ENCODE data around the gene PCSK2. TPM values are rescaled to one million over a fixed set of nuclear protein-coding genes. Genes with fewer than 3 reads are reported as not detected.

The PCSK2 gene
- total RNA-seq, 1 donor from 2014 or later = 28.7 TPM

DNA sequence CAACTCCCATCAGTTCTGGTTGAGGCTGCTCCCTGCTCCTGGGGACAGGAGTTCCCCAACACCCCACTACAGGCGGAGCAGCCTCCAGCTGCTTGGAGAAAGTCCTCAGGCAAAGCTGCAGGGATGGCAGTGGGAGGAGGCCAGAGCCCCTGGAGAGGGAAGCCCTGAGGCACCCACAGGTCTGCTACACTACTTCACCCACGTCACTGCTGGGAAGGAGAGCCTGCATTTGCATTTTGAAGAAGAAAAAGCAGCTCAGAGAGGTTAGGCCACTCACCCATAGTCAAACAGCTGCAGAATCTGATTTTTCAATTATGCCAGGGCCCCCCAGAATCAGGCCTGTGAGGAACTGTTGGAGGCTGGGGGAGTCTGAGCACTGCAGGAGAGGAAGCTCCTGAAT is 287.1 kb downstream of the PCSK2 start:
- Mint-ChIP-seq H3K4me1 (ENCODE audit: low read depth, unreplicated experiment) (no peaks in the 10 kb centered on the region), H3K4me3 (ENCODE audit: unreplicated experiment) (no peak overlapping the region), H3K9me3 (ENCODE audit: unreplicated experiment) (no peaks in the 10 kb centered on the region), H3K27me3 (ENCODE audit: unreplicated experiment) (no peaks in the 10 kb centered on the region), H3K36me3 (ENCODE audit: unreplicated experiment) (peaks cover 7% of the 10 kb centered on the region), H3K27ac (ENCODE audit: unreplicated experiment) (no peak overlapping the region)
- TF ChIP-seq, protein P1, sequence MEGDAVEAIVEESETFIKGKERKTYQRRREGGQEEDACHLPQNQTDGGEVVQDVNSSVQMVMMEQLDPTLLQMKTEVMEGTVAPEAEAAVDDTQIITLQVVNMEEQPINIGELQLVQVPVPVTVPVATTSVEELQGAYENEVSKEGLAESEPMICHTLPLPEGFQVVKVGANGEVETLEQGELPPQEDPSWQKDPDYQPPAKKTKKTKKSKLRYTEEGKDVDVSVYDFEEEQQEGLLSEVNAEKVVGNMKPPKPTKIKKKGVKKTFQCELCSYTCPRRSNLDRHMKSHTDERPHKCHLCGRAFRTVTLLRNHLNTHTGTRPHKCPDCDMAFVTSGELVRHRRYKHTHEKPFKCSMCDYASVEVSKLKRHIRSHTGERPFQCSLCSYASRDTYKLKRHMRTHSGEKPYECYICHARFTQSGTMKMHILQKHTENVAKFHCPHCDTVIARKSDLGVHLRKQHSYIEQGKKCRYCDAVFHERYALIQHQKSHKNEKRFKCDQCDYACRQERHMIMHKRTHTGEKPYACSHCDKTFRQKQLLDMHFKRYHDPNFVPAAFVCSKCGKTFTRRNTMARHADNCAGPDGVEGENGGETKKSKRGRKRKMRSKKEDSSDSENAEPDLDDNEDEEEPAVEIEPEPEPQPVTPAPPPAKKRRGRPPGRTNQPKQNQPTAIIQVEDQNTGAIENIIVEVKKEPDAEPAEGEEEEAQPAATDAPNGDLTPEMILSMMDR (IDR thresholded peaks at IDR 0.05; ENCODE audit: partially characterized antibody, unreplicated experiment) = no peak
- no peak for DNase-seq

DNA sequence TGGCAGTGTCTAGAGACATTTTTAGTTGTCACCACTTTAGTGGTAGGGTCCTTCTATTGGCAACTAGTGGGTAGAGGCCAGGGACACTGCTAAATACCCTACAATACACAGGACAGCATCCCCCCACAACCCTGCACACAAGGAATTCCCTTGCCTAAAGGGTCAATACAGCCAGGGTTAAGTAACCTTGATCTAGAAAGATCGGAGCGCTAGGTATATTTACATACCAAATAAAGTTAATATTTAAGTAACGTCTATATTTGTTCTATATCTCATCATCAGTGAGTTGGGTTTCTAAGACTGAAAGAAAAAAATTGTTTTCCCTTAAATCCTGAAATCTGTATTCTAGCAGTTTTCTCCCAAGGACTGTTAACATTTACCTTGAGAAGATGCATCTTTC is 288.2 kb downstream of the PCSK2 start:
- H3K4me1 Mint-ChIP-seq (ENCODE audit: low read depth, unreplicated experiment) = no peaks in the 10 kb centered on the region
- H3K36me3 Mint-ChIP-seq (ENCODE audit: unreplicated experiment) = peaks cover 7% of the 10 kb centered on the region
- DNase-seq = no peak
- H3K27me3 Mint-ChIP-seq (ENCODE audit: unreplicated experiment) = no peaks in the 10 kb centered on the region
- TF ChIP-seq, protein P1 (IDR thresholded peaks at IDR 0.05; ENCODE audit: partially characterized antibody, unreplicated experiment) = no peak
- H3K4me3 Mint-ChIP-seq (ENCODE audit: unreplicated experiment) = no peak overlapping the region
- no peak overlapping the region for H3K27ac Mint-ChIP-seq (ENCODE audit: unreplicated experiment)
- no peaks in the 10 kb centered on the region for H3K9me3 Mint-ChIP-seq (ENCODE audit: unreplicated experiment)

DNA sequence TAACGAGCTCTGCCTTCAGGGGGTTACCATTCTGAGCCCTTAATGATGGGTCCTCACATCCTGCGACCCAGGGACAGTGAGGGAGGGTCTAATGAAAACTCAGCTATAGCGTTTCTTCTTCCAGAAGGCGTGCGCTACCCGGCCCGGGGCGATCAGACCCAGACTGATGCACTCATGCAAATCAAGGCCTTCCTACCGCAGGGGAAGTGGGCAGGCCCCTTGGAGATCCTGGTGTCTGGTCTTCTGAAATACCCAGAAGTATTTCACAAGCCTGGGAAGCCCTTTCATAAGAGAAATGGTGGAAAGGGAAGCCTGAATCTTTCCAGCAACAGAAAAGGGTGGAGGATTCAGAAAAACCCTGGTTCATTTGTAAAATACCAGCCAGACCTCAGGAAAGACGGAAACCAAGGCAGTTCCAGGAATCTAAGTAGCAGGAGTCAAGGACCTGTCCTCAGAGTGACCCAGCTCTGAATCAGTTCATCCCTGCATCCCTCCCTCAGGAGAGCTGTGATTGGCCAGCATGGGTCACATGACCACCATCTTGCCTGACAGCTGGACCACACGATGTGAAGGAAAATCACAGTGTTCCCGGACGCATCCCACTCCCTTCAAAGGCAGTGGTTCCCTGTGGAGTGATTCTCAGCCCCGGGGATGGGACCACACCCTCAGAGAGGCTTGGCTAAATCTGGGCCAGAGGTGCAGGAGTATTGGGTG is 291.7 kb downstream of the PCSK2 start:
- H3K9me3 Mint-ChIP-seq (ENCODE audit: unreplicated experiment) = peaks cover 3% of the 10 kb centered on the region
- H3K27me3 Mint-ChIP-seq (ENCODE audit: unreplicated experiment) = peaks cover 3% of the 10 kb centered on the region
- TF ChIP-seq, protein P1 (IDR thresholded peaks at IDR 0.05; ENCODE audit: partially characterized antibody, unreplicated experiment) = no peak
- no peak overlapping the region for H3K4me3 Mint-ChIP-seq (ENCODE audit: unreplicated experiment)
- H3K36me3 Mint-ChIP-seq (ENCODE audit: unreplicated experiment) = peaks cover 2% of the 10 kb centered on the region
- DNase-seq = peak; percentile 66
- H3K27ac Mint-ChIP-seq (ENCODE audit: unreplicated experiment) = no peak overlapping the region
- H3K4me1 Mint-ChIP-seq (ENCODE audit: low read depth, unreplicated experiment) = no peaks in the 10 kb centered on the region

DNA sequence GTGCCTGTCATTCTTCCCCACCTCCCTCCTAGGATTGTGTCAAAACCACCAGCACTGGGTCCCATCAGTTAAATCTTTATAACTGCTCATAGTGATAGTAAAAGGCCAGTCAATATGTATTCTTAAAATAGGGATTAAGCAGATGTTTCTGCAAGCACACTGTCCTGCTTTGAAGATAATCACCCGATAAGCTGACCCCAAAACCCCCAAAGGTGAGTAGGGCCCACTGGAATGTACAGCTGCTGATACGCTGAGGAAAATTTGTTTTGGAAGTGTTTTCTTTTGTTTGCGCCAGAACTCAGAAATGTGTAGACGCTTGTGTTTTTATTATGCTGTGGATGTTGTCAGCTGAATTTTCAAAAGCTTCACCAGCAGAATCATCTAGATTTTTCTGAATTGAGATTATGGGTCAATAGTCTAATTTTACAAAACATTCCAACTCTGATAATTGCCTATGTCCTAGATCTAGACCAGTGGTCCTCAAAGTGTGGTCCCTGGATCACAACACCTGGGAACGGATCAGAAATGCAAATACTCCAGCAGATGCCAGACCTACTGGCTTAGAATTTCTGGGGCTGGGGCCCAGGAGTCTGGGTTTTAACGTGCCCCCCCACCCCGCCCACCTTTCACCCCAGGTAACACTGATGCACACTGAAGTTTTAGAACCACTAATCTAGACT is 292.9 kb downstream of the PCSK2 start:
- H3K4me3 Mint-ChIP-seq (ENCODE audit: unreplicated experiment) = no peak overlapping the region
- peaks cover 3% of the 10 kb centered on the region for H3K9me3 Mint-ChIP-seq (ENCODE audit: unreplicated experiment)
- H3K36me3 Mint-ChIP-seq (ENCODE audit: unreplicated experiment) = no peaks in the 10 kb centered on the region
- no peak overlapping the region for H3K27ac Mint-ChIP-seq (ENCODE audit: unreplicated experiment)
- H3K27me3 Mint-ChIP-seq (ENCODE audit: unreplicated experiment) = peaks cover 3% of the 10 kb centered on the region
- DNase-seq = no peak
- H3K4me1 Mint-ChIP-seq (ENCODE audit: low read depth, unreplicated experiment) = no peaks in the 10 kb centered on the region
- TF ChIP-seq, protein P1 (IDR thresholded peaks at IDR 0.05; ENCODE audit: partially characterized antibody, unreplicated experiment) = no peak

DNA sequence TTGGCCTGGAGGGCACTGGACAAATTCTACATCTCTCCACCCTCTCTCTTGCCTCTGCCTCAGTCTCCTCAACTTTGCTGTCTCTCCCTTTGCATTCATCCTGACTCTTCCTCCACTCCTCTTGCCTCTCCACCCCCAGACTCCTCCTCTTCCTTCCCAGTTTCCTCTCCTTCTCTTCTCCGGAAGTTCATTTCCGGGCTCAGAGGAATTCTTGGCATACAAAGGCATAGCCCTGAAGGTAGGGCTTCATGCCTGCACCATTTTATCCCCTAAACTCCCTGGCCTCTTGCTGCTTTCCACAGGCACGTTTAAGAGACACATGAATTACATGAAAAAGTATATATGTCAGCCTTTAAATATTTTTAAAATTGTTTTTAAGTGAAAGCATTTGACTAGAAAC is 293.7 kb downstream of the PCSK2 start:
- H3K36me3 Mint-ChIP-seq (ENCODE audit: unreplicated experiment) = no peaks in the 10 kb centered on the region
- H3K4me3 Mint-ChIP-seq (ENCODE audit: unreplicated experiment) = no peak overlapping the region
- H3K27ac Mint-ChIP-seq (ENCODE audit: unreplicated experiment) = no peak overlapping the region
- no peaks in the 10 kb centered on the region for H3K4me1 Mint-ChIP-seq (ENCODE audit: low read depth, unreplicated experiment)
- peaks cover 3% of the 10 kb centered on the region for H3K9me3 Mint-ChIP-seq (ENCODE audit: unreplicated experiment)
- TF ChIP-seq, protein P1 (IDR thresholded peaks at IDR 0.05; ENCODE audit: partially characterized antibody, unreplicated experiment) = no peak
- no peak for DNase-seq
- H3K27me3 Mint-ChIP-seq (ENCODE audit: unreplicated experiment) = peaks cover 3% of the 10 kb centered on the region

Measured in glutamatergic neuron (in vitro differentiated cells).